PC-9 (cell line): ENCODE data around the gene TACR2.

Source experiments
- EZH2 ChIP-seq: fragments of 200-600 bp; sonication (generic); IDR thresholded peaks from 2 replicates; pipeline ENCODE4 v1.8.0; 2017; ENCODE audit warnings: antibody characterized with exemption, low read depth
- TF ChIP-seq, protein P1 (sequence below): fragments of 200-600 bp; sonication (generic); conservative IDR thresholded peaks from 2 replicates; pipeline ENCODE4 v1.6.1; 2017; ENCODE audit warnings: mixed run types, antibody characterized with exemption, mild to moderate bottlenecking, moderate library complexity

DNA sequence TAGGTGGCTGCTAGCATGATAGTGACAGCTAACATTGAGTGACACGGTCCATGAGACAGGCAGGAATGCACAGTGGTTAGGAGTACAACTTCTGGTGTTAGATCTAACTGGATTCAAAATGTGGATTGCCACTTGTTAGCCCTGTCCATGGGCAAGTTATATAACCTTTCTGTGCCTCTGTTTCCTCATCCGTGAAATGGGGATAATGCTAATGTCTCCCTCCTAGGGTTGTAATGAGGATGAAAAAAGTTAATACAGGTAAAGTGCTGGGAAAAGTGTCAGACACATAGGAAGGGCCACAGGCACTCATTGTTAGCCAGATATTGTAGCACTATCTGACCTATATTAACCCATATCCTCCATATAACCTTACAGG lies 41.8 kb downstream of the TACR2 start:
- TF ChIP-seq, protein P1, sequence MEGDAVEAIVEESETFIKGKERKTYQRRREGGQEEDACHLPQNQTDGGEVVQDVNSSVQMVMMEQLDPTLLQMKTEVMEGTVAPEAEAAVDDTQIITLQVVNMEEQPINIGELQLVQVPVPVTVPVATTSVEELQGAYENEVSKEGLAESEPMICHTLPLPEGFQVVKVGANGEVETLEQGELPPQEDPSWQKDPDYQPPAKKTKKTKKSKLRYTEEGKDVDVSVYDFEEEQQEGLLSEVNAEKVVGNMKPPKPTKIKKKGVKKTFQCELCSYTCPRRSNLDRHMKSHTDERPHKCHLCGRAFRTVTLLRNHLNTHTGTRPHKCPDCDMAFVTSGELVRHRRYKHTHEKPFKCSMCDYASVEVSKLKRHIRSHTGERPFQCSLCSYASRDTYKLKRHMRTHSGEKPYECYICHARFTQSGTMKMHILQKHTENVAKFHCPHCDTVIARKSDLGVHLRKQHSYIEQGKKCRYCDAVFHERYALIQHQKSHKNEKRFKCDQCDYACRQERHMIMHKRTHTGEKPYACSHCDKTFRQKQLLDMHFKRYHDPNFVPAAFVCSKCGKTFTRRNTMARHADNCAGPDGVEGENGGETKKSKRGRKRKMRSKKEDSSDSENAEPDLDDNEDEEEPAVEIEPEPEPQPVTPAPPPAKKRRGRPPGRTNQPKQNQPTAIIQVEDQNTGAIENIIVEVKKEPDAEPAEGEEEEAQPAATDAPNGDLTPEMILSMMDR, result no peak
- TF ChIP-seq EZH2, result no peak
